ENCODE results near the gene ZNF679.
"Not testable (repeated sequence)": the region's sequence is repeated elsewhere in the genome, so short reads cannot be mapped to it uniquely, and the experiment has no call there.

Gene ZNF679

GRCh38 chr7:64277630-64278029 lies 49.4 kb downstream of the ZNF679 start:
- CTCF ChIA-PET, result no interaction called here
- peaks cover 27% of the 10 kb centered on the region for H3K9me3 Mint-ChIP-seq
- H3K27ac Mint-ChIP-seq, result no peak overlapping the region
- no peak overlapping the region for H3K4me3 Mint-ChIP-seq
- no peaks in the 10 kb centered on the region for H3K36me3 Mint-ChIP-seq
- H3K4me1 Mint-ChIP-seq, result no peaks in the 10 kb centered on the region
- DNase-seq, result no peak
- no peaks in the 10 kb centered on the region for H3K27me3 Mint-ChIP-seq

GRCh38 chr7:64294701-64295420 lies 66.6 kb downstream of the ZNF679 start:
- H3K27ac Mint-ChIP-seq, result no peak overlapping the region
- no peaks in the 10 kb centered on the region for H3K36me3 Mint-ChIP-seq
- CTCF ChIA-PET, result no interaction called here
- no peaks in the 10 kb centered on the region for H3K27me3 Mint-ChIP-seq
- peaks cover 35% of the 10 kb centered on the region for H3K9me3 Mint-ChIP-seq
- H3K4me1 Mint-ChIP-seq, result no peaks in the 10 kb centered on the region
- no peak overlapping the region for H3K4me3 Mint-ChIP-seq
- DNase-seq, result no peak

GRCh38 chr7:64297418-64297817 lies 69.1 kb downstream of the ZNF679 start:
- H3K4me3 Mint-ChIP-seq, H3K27ac Mint-ChIP-seq, H3K36me3 Mint-ChIP-seq, H3K27me3 Mint-ChIP-seq, H3K4me1 Mint-ChIP-seq, DNase-seq, CTCF ChIA-PET: not testable (repeated sequence)
- H3K9me3 Mint-ChIP-seq, result peaks cover 30% of the 10 kb centered on the region

GRCh38 chr7:64300641-64301405 lies 72.5 kb downstream of the ZNF679 start:
- CTCF ChIA-PET, result no interaction called here
- Mint-ChIP-seq H3K36me3 (no peaks in the 10 kb centered on the region), H3K27me3 (no peaks in the 10 kb centered on the region), H3K4me1 (peaks cover 2% of the 10 kb centered on the region), H3K9me3 (peaks cover 31% of the 10 kb centered on the region), H3K4me3 (no peak overlapping the region), H3K27ac (no peak overlapping the region)
- DNase-seq, result no peak

- CTCF ChIA-PET, result interaction anchor here (0.6 to 1.1 kb wide), 4 partner anchors 13 to 382 kb away, joined by 3 read pairs; no protein-coding TSS in a partner anchor
- Mint-ChIP-seq H3K36me3 (peaks cover 8% of the 10 kb centered on the region), H3K4me1 (peaks cover 26% of the 10 kb centered on the region), H3K27me3 (peaks cover 4% of the 10 kb centered on the region), H3K4me3 (peak overlapping the region; percentile 88), H3K27ac (peak overlapping the region; percentile 94), H3K9me3 (peaks cover 10% of the 10 kb centered on the region)
- peak; percentile 97 for DNase-seq
Measured at GRCh38 chr7:64307254-64308015, 79.2 kb downstream of the ZNF679 start.

- CTCF ChIA-PET, result no interaction called here
- H3K27me3 Mint-ChIP-seq, result peaks cover 4% of the 10 kb centered on the region
- H3K9me3 Mint-ChIP-seq, result peaks cover 13% of the 10 kb centered on the region
- H3K27ac Mint-ChIP-seq, result peak overlapping the region; percentile 94
- DNase-seq, result no peak
- peaks cover 29% of the 10 kb centered on the region for H3K4me1 Mint-ChIP-seq
- peaks cover 8% of the 10 kb centered on the region for H3K36me3 Mint-ChIP-seq
- peak overlapping the region; percentile 88 for H3K4me3 Mint-ChIP-seq
Measured at GRCh38 chr7:64308016-64308270, 79.7 kb downstream of the ZNF679 start.

- DNase-seq, result no peak
- Mint-ChIP-seq H3K4me3 (no peak overlapping the region), H3K9me3 (peaks cover 10% of the 10 kb centered on the region), H3K36me3 (peaks cover 21% of the 10 kb centered on the region), H3K4me1 (peaks cover 52% of the 10 kb centered on the region), H3K27me3 (peaks cover 4% of the 10 kb centered on the region), H3K27ac (no peak overlapping the region)
- CTCF ChIA-PET, result no interaction called here
Measured at GRCh38 chr7:64310426-64310825, 82.2 kb downstream of the ZNF679 start.

GRCh38 chr7:64312826-64313225 lies 84.6 kb downstream of the ZNF679 start:
- no peak overlapping the region for H3K27ac Mint-ChIP-seq
- peaks cover 17% of the 10 kb centered on the region for H3K9me3 Mint-ChIP-seq
- no peak for DNase-seq
- peaks cover 41% of the 10 kb centered on the region for H3K4me1 Mint-ChIP-seq
- no peak overlapping the region for H3K4me3 Mint-ChIP-seq
- peaks cover 40% of the 10 kb centered on the region for H3K36me3 Mint-ChIP-seq
- CTCF ChIA-PET, result no interaction called here
- no peaks in the 10 kb centered on the region for H3K27me3 Mint-ChIP-seq

GRCh38 chr7:64313740-64314491 lies 85.6 kb downstream of the ZNF679 start, which contains the start of gene ZNF736:
Gene ZNF736 (plus strand): TSS chr7:64313961. CDS start chr7:64314151, 190 bp downstream.
- Mint-ChIP-seq H3K4me1 (peaks cover 36% of the 10 kb centered on the region), H3K4me3 (peak within 1 kb of the TSS; percentile 98), H3K9me3 (peaks cover 21% of the 10 kb centered on the region), H3K36me3 (peaks cover 39% of the 10 kb centered on the region), H3K27ac (peak within 1 kb of the TSS; percentile 97), H3K27me3 (no peaks in the 10 kb centered on the region)
- CTCF ChIA-PET, result interaction anchor here (0.5 kb wide), 1 partner anchor 113 kb away, joined by 3 read pairs; no protein-coding TSS in a partner anchor
- DNase-seq, result peak; percentile 92

GRCh38 chr7:64314566-64314965 lies 86.3 kb downstream of the ZNF679 start:
- Mint-ChIP-seq H3K27ac (peak overlapping the region; percentile 97), H3K4me1 (peaks cover 36% of the 10 kb centered on the region), H3K4me3 (peak overlapping the region; percentile 98), H3K36me3 (peaks cover 38% of the 10 kb centered on the region), H3K27me3 (no peaks in the 10 kb centered on the region), H3K9me3 (peaks cover 22% of the 10 kb centered on the region)
- CTCF ChIA-PET, result interaction anchor here (0.5 kb wide), 1 partner anchor 113 kb away, joined by 3 read pairs; no protein-coding TSS in a partner anchor
- peak; percentile 24 for DNase-seq

- H3K4me3 Mint-ChIP-seq, result peak overlapping the region; percentile 26
- peaks cover 38% of the 10 kb centered on the region for H3K4me1 Mint-ChIP-seq
- CTCF ChIA-PET, H3K27me3 Mint-ChIP-seq, DNase-seq: not testable (repeated sequence)
- H3K36me3 Mint-ChIP-seq, result peaks cover 43% of the 10 kb centered on the region
- H3K27ac Mint-ChIP-seq, result peak overlapping the region; percentile 37
- H3K9me3 Mint-ChIP-seq, result peaks cover 25% of the 10 kb centered on the region
Measured at GRCh38 chr7:64316031-64316742, 87.9 kb downstream of the ZNF679 start.
